ENCODE measurements around the gene HINFP. TPM values are rescaled to one million over a fixed set of nuclear protein-coding genes. Genes with fewer than 3 reads are reported as not detected.

The HINFP gene
- 10 to 100 TPM; 22.1 to 41.7 TPM for total RNA-seq

GRCh38 chr11:119121008-119121810, at the start of gene HINFP:
Gene HINFP (plus strand): TSS chr11:119121580. CDS start chr11:119126945, 5,365 bp downstream.
- WGBS, result under 1% methylated on average over 46 of the region's 54 CpGs
- H3K27me3 ChIP-seq (replicated peaks; ENCODE audit: insufficient read depth), result no peaks in the 10 kb centered on the region
- intact Hi-C loops (cut with DNase I), result no loop called here
- peaks cover 8% of the 10 kb centered on the region for H3K4me1 ChIP-seq (replicated peaks)
- H3K27ac ChIP-seq, result peak within 1 kb of the TSS; percentile 69 to 77
- no peaks in the 10 kb centered on the region for H3K9me3 ChIP-seq
- H3K4me3 ChIP-seq, result peak within 1 kb of the TSS; percentile 79 to 88
- peak; percentile 100 for DNase-seq (ENCODE audit: low spot score)
- no peak for TF ChIP-seq CTCF (IDR thresholded peaks at IDR 0.05)
- TF ChIP-seq POLR2A (IDR thresholded peaks at IDR 0.05), result peak; percentile 52
- peak; percentile 96 for TF ChIP-seq POLR2AphosphoS5 (IDR thresholded peaks at IDR 0.05)
- H3K36me3 ChIP-seq, result no peaks in the 10 kb centered on the region

GRCh38 chr11:119077839-119078238, 43.5 kb upstream of the HINFP start:
- intact Hi-C loops (cut with DNase I), result no loop called here
- Histone ChIP-seq H3K36me3 (peaks cover 22 to 35% of the 10 kb centered on the region in 2 donors), H3K4me1 (replicated peaks) (no peaks in the 10 kb centered on the region), H3K27ac (no peak overlapping the region), H3K4me3 (no peak overlapping the region), H3K27me3 (replicated peaks; ENCODE audit: insufficient read depth) (no peaks in the 10 kb centered on the region), H3K9me3 (no peaks in the 10 kb centered on the region)
- TF ChIP-seq POLR2AphosphoS5 (IDR thresholded peaks at IDR 0.05) (no peak), POLR2A (IDR thresholded peaks at IDR 0.05) (no peak), CTCF (IDR thresholded peaks at IDR 0.05) (no peak)
- WGBS, result 90% methylated on average over 11 of the region's 11 CpGs
- no peak for DNase-seq (ENCODE audit: low spot score)

- Histone ChIP-seq H3K4me3 (no peak overlapping the region), H3K9me3 (no peaks in the 10 kb centered on the region), H3K36me3 (peaks cover 18 to 28% of the 10 kb centered on the region in 2 donors), H3K27me3 (replicated peaks; ENCODE audit: insufficient read depth) (no peaks in the 10 kb centered on the region), H3K4me1 (replicated peaks) (no peaks in the 10 kb centered on the region), H3K27ac (no peak overlapping the region)
- WGBS, result 94% methylated on average over 19 of the region's 19 CpGs
- DNase-seq (ENCODE audit: low spot score), result no peak
- intact Hi-C loops (cut with DNase I), result no loop called here
- TF ChIP-seq POLR2AphosphoS5 (IDR thresholded peaks at IDR 0.05) (no peak), CTCF (IDR thresholded peaks at IDR 0.05) (no peak), POLR2A (IDR thresholded peaks at IDR 0.05) (no peak)
Observed at GRCh38 chr11:119078675-119079420, 42.5 kb upstream of the HINFP start.

- WGBS, result 71% methylated on average over 7 of the region's 7 CpGs
- peaks cover 14 to 18% of the 10 kb centered on the region in 2 donors for H3K36me3 ChIP-seq
- intact Hi-C loops (cut with DNase I), result no loop called here
- no peaks in the 10 kb centered on the region for H3K27me3 ChIP-seq (replicated peaks; ENCODE audit: insufficient read depth)
- H3K4me1 ChIP-seq (replicated peaks), result peaks cover 4% of the 10 kb centered on the region
- DNase-seq (ENCODE audit: low spot score), result no peak
- TF ChIP-seq POLR2A (IDR thresholded peaks at IDR 0.05), result no peak
- TF ChIP-seq POLR2AphosphoS5 (IDR thresholded peaks at IDR 0.05), result no peak
- no peak overlapping the region for H3K27ac ChIP-seq
- no peaks in the 10 kb centered on the region for H3K9me3 ChIP-seq
- no peak overlapping the region for H3K4me3 ChIP-seq
Observed at GRCh38 chr11:119081682-119082260, 39.6 kb upstream of the HINFP start.

Data from prostate gland (tissue), 2 donors.